Measurements from ENCODE around the gene APCDD1L. TPM values are rescaled to one million over a fixed set of nuclear protein-coding genes. Genes with fewer than 3 reads are reported as not detected.
"Not testable (repeated sequence)": the region's sequence is repeated elsewhere in the genome, so short reads cannot be mapped to it uniquely, and the experiment has no call there.

APCDD1L gene
- polyA plus RNA-seq, 1 donor = 13.7 TPM

- no peak for DNase-seq
Observed at GRCh38 chr20:58416057-58416456, 99.1 kb downstream of the APCDD1L start.

- DNase-seq = not testable (repeated sequence)
Observed at GRCh38 chr20:58414786-58415185, 100.4 kb downstream of the APCDD1L start.

GRCh38 chr20:58414216-58414615, 101.0 kb downstream of the APCDD1L start:
- not testable (repeated sequence) for DNase-seq

Other genes starting within 250 kb of the APCDD1L start
- gene RAB22A, start 205.7 kb downstream of the APCDD1L start, polyA plus RNA-seq (ENCODE audit: insufficient read length) = 24.2 TPM
- gene VAPB, start 126.2 kb downstream of the APCDD1L start, polyA plus RNA-seq (ENCODE audit: insufficient read length) = 57.3 TPM
- 91.9 TPM for gene STX16, start 135.9 kb upstream of the APCDD1L start, polyA plus RNA-seq (ENCODE audit: insufficient read length)
- 41.7 TPM for gene NPEPL1, start 177.4 kb upstream of the APCDD1L start, polyA plus RNA-seq (ENCODE audit: insufficient read length)